ENCODE measurements around the gene MRPL34.

MRPL34 gene

DNA sequence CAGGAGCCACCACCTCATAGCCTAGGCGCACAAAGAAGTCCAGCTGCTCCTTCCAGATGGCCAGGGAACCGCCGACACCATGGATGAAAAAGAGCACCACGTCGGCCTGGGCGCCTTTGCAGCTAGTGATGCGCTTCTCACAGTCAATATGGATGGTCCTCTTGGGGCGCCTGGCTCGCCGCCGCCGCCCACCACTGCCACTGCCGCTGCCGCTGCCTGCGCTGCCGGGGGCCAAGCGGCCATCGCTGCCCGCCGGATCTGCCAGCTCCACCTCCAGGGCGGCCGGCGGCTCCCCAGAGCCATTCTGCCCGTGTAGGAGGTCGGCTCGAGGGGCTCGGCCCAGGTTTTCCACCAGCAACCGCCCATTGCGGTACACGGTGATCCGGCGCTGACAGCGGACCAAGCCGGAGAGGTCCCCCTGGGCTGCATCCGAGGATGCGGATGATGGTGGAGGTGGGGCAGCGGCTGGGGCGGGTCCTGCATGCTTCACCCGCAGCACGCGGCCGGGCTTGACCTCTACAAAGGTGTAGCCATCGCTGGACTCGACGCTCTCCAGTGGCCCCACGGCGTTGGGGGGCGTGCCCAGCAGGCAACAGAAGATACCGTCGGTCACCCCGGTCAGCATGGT lies 4.6 kb upstream of the MRPL34 start:
- Mint-ChIP-seq H3K27me3 (no peaks in the 10 kb centered on the region), H3K4me1 (peaks cover 44% of the 10 kb centered on the region), H3K9me3 (no peaks in the 10 kb centered on the region), H3K27ac (no peak overlapping the region), H3K4me3 (no peak overlapping the region)
- DNase-seq: no peak
- no peak for ATAC-seq

DNA sequence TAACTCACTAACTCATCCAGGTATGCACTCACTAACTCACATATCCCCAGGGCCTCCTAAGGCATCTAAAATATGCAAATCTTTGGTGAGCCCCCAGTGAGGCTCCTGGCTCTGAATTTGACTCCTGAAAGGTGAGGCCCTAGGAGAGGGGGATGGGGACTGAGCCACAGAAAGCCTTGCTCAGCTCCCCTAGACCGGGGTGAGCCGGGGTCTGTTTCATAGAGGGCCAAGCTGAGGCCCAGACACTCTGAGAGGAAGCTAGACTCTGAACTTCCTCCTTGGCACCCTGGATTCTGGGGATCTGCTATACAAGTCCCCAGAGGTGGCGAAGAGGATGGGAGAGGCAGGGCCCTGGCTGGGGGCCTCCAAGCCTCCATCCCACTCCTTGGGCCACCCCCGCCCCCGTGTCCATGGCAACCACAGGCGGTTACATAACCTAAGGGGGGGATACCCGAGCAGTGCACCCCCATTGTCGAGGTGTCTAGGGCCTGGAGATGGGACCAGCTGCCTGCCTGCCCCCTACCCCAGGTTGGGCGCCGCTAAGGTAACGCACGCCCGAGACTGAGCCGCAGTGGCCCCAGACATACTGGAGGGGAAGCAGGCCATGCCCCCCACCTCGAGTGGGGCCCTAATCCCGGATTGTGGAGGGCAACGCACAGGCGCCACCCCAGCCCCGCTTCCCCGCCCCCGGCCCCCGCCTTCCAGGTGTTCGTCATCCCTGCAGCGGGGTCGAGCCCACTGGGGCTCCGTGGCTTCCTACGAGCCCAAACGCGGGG lies 3.1 kb upstream of the MRPL34 start:
- no peak overlapping the region for H3K27ac Mint-ChIP-seq
- ATAC-seq (no peak), DNase-seq (peak in 1 of 2 donors; percentile 32)
- H3K9me3 Mint-ChIP-seq: no peaks in the 10 kb centered on the region
- H3K27me3 Mint-ChIP-seq: no peaks in the 10 kb centered on the region
- peak overlapping the region; percentile 68 to 79 for H3K4me3 Mint-ChIP-seq
- H3K4me1 Mint-ChIP-seq: peaks cover 49% of the 10 kb centered on the region

DNA sequence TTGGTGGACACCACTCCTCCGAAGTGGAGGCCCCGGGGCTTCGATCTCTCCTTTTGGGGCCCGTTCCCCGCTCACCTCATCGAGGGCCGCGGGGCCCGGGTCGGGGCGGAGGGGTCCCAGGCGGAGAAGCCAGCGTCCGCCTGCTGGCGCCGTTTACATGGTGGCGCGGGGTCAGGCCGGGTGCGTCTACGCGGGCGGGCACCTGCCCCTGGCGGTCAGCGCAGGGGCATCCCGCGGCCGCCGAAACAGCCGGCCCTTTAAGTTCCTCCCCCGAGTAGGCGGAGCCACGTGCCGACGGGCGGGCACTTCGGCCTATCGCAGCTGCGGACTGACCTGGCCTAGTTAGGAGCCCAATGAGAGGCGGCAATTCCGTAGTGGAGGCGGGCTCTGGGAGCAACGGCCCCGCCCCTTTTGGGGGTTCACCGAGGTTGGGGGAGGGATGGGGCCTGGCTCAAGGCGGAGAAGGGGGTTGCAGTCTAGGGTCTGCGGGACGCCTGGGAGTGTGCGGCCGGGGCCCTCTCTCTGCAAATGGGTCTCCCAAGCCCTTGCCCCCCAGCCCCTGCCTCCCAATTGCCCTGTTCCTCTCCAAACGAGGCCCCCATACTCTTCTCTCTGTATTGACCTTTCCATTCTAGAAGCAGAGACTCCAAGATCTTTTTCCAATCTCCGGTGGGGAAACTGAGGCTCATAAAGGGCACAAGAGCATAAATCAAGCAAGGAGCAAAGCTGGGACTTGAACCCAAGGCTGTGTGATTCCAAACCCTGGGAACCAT lies 2.3 kb upstream of the MRPL34 start, which contains the start of gene ABHD8:
TSS of gene ABHD8 (minus strand) at position 259 of the 773 bp plus-strand sequence. CDS start 1,809 bp downstream, outside the sequence.
- Mint-ChIP-seq H3K27ac (peak within 1 kb of the TSS in 1 of 2 donors; percentile 63), H3K4me3 (peak within 1 kb of the TSS; percentile 68 to 79), H3K4me1 (peaks cover 55% of the 10 kb centered on the region), H3K9me3 (no peaks in the 10 kb centered on the region), H3K27me3 (no peaks in the 10 kb centered on the region)
- peak; percentile 93 to 97 for DNase-seq
- ATAC-seq: peak; percentile 78

DNA sequence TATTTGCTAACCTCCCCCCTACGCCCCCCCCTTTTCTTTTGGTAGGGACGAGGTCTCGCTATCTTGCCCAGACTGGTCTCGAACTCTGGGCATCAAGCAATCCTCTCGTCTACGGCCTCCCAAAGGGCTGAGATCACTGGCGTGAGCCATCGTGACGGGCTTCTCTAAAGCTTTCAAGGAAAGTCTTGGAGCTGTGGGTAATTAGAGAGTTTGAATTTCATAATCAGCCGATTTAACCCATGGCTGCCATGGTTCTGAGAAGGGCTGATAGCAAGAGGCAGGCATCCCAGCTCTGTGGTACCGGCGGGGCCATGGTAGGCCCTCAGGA lies 1.8 kb upstream of the MRPL34 start:
- H3K4me1 Mint-ChIP-seq: peaks cover 57% of the 10 kb centered on the region
- ATAC-seq: no peak
- no peaks in the 10 kb centered on the region for H3K27me3 Mint-ChIP-seq
- no peak overlapping the region for H3K27ac Mint-ChIP-seq
- H3K9me3 Mint-ChIP-seq: no peaks in the 10 kb centered on the region
- H3K4me3 Mint-ChIP-seq: peak overlapping the region; percentile 68 to 79
- DNase-seq: no peak

DNA sequence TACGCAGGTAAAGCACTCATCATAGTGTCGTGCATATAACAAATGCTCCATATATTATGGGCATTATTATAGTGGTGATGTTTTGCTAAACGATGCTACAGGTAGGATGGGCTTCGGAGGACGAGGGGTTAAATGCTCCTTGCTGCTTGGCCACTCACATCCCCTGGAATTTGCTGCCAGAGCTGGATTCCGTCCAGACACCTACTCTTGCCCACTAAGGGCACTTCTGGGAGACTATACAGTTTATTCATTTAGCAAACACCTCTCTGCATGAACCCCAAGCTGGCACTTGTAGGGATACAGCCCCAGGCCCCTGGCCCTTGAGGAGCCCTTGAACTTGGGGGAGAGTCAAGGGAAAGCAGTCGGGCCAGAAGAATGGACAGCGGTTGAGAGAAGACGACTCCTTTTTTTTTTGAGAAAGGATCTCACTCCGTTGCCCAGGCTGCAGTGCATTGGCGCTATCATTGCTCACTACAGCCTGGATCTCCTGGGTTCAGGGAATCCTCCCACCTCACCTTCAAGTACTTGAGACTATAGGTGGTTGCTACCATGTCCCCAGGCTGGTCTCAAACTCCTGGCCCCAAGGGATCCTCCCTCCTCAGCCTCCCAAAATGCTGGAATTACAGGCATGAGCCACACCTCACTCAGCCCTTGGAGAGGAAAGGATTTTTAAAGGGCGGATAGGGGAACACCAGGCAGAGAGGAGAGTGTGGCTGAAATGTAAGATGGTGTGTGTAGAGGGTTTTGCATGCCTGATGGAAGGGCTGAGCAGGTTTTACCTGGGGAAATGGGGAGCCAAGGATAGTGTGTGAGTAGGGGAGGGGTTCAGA lies 1.1 kb upstream of the MRPL34 start:
- Mint-ChIP-seq H3K4me3 (peak overlapping the region; percentile 88 to 91), H3K4me1 (peaks cover 64% of the 10 kb centered on the region), H3K9me3 (no peaks in the 10 kb centered on the region), H3K27ac (peak overlapping the region in 1 of 2 donors; percentile 23), H3K27me3 (no peaks in the 10 kb centered on the region)
- DNase-seq: no peak
- no peak for ATAC-seq

DNA sequence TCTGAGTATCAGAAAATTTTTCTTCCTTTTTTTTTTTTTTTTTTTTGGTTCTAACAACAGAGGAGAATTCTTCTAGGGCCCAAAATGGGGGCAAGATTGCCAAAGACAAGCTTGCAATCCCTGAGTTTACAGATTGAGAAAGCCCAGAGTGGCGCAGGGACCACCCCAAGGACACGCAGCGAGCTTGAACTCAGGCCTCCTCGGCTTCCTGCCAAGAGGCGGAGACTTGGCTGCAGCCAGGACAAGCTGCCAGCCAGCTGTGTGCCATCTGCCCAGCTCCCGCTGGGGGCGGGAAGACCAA lies 506 bp upstream of the MRPL34 start:
- no peak for DNase-seq
- no peaks in the 10 kb centered on the region for H3K9me3 Mint-ChIP-seq
- ATAC-seq: no peak
- H3K27ac Mint-ChIP-seq: peak overlapping the region in 1 of 2 donors; percentile 97
- peak overlapping the region; percentile 88 to 91 for H3K4me3 Mint-ChIP-seq
- H3K4me1 Mint-ChIP-seq: peaks cover 66% of the 10 kb centered on the region
- H3K27me3 Mint-ChIP-seq: no peaks in the 10 kb centered on the region

DNA sequence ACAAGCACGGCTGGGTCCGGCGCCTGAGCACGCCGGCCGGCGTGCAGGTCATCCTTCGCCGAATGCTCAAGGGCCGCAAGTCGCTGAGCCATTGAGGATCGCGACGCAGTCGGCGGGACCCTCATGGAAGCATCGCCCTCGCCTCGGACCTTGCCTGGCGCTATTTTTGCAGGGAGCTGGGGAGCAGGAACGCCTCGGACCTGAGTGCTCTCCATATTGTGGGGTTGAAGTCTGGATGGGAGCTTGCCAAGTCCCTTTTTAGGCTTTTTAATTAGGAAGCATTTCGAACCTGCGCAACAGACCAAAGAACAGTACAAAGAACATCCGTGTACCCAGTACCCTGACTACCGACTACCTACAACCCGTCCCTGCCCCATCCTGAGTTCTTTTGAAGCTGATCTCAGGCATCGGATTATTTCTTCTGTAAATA lies 628 bp downstream of the MRPL34 start:
- Mint-ChIP-seq H3K27me3 (no peaks in the 10 kb centered on the region), H3K27ac (peak overlapping the region; percentile 86 to 97), H3K9me3 (no peaks in the 10 kb centered on the region), H3K4me3 (peak overlapping the region; percentile 88 to 91), H3K4me1 (peaks cover 76% of the 10 kb centered on the region)
- DNase-seq: no peak
- ATAC-seq: no peak

DNA sequence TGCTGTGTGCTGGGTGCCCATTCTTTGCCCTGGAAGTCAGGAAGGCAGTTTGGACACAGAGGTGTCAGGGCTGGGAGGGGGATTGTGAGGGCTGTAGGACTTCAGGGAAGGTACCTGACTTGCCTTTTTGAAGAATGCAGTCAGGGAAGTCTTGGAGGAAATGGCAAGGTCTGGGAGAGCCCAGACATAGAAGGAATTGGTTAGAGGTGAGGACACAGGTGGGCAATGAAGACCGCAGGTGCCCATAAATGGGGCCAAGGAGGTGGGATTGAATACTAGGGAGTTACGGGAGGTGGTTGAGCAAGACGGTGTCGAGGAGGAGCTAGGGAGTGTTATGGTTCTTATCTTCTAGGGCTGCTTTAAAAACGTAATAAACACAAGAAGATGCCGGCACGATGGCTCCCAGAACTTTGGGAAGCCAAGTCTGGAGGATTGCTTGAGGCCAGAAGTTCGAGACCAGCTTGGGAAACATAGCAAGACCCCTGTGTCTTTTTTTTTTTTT lies 2.3 kb downstream of the MRPL34 start:
- Mint-ChIP-seq H3K9me3 (no peaks in the 10 kb centered on the region), H3K4me3 (peak overlapping the region; percentile 25 to 39), H3K27ac (no peak overlapping the region), H3K4me1 (peaks cover 76% of the 10 kb centered on the region), H3K27me3 (no peaks in the 10 kb centered on the region)
- DNase-seq: no peak
- ATAC-seq: no peak

DNA sequence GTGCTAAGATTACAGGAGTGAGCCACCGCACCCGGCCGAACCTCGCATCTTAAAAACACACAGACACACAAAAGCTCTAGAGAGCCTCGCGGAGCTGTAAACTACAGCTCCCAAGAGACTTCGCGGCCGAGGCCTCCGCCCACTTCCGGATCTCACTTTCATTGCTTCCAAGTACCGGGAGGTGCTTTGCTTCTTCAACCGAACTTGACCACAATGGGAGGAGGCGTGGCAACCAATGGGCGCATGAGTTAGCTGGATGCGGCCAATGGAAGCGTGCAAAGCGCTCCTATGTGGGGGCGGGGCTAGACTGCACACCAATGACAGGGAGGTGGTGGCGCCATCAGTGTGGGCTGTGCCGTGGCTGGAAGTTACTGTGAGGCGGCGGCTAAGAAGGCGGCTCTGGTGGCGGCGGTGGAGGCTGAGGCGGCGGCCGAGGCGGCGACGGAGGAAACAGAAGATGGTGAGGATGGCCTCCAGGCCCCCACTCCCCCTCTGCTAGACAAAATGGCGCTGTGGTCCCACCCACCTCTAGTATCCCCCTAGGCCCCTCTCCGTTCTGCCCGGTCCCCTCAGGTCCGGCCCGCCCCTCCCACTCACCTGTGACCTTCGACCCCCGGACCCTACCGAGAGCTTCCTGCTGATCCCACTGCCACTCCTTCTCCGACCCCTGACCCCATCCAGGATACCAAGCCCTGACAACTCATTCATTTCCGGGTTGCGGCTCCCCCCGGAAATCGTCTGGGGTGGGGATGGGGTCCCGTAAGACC lies 3.7 kb downstream of the MRPL34 start, which contains the start of gene DDA1:
TSS of gene DDA1 (plus strand) at position 366 of the 767 bp plus-strand sequence. CDS start at position 458, 92 bp downstream.
- H3K4me3 Mint-ChIP-seq: peak within 1 kb of the TSS; percentile 98 to 99
- no peaks in the 10 kb centered on the region for H3K9me3 Mint-ChIP-seq
- peak within 1 kb of the TSS; percentile 98 to 99 for H3K27ac Mint-ChIP-seq
- ATAC-seq: peak; percentile 82
- DNase-seq: peak; percentile 98 to 99
- no peaks in the 10 kb centered on the region for H3K27me3 Mint-ChIP-seq
- peaks cover 70% of the 10 kb centered on the region for H3K4me1 Mint-ChIP-seq

DNA sequence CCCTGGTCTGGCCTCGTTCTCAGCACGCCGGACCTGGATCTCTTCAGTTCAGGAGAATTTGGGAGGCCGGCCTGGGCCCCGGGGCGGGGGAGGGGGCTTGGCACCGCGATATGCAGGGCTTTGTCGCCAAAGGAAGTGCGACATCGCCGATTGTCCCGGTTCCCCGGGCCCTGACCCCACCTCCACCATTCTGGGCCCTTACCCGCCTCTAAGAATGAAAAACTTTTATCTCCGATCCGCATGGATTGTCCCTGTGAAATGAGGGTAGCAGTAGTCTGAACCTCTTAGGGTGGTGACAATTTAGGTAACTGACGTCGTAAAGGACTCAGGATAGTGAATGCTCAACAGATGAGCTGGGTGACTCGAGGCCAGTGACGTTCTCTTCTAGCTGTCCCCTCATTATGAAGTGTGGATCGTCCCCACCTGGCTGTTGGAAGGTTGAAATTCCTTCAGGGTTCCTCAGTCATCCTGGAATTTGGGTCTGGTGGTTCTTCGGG lies 4.3 kb downstream of the MRPL34 start:
- H3K9me3 Mint-ChIP-seq: no peaks in the 10 kb centered on the region
- ATAC-seq (no peak), DNase-seq (no peak)
- H3K4me3 Mint-ChIP-seq: peak overlapping the region; percentile 98 to 99
- no peaks in the 10 kb centered on the region for H3K27me3 Mint-ChIP-seq
- peak overlapping the region; percentile 98 to 99 for H3K27ac Mint-ChIP-seq
- peaks cover 65% of the 10 kb centered on the region for H3K4me1 Mint-ChIP-seq

DNA sequence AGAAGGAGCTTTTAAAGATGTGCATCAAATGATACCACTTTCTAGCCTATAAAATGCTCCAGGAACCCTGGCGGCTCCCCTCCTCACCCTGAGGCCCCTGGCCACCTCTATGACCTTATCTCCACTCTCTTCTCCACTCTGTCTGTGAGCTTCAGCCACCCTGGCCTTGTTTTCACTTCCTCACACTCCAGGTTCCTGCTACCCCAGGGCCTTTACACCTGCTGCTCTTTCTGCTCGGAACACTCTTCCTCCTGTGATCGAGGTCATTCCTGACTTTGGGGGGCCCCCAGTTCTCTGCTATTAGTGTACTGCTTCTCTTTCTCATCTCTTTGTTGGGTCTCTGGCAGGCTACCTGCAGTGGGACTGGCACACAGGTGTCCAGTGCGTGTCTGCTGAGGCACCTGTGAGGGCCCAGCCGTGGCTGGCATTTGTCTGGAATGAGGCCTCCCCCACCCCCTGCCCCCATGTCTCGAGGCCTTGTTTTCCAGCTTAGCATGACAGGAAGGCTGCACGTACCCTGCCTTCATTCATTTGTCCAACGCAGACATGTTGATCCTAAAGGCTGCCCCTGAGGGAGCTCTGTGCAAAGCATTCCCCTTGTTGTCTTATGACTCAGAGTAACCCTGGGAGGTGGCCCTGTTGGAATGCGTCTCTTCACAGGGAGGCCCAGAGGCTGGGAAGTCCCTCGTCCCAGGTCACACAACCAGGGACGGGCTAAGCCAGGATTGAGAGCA lies 6.0 kb downstream of the MRPL34 start:
- Mint-ChIP-seq H3K4me3 (peak overlapping the region; percentile 3 to 53), H3K9me3 (no peaks in the 10 kb centered on the region), H3K27ac (peak overlapping the region; percentile 48 to 69), H3K27me3 (no peaks in the 10 kb centered on the region), H3K4me1 (peaks cover 64% of the 10 kb centered on the region)
- ATAC-seq (no peak), DNase-seq (no peak)

DNA sequence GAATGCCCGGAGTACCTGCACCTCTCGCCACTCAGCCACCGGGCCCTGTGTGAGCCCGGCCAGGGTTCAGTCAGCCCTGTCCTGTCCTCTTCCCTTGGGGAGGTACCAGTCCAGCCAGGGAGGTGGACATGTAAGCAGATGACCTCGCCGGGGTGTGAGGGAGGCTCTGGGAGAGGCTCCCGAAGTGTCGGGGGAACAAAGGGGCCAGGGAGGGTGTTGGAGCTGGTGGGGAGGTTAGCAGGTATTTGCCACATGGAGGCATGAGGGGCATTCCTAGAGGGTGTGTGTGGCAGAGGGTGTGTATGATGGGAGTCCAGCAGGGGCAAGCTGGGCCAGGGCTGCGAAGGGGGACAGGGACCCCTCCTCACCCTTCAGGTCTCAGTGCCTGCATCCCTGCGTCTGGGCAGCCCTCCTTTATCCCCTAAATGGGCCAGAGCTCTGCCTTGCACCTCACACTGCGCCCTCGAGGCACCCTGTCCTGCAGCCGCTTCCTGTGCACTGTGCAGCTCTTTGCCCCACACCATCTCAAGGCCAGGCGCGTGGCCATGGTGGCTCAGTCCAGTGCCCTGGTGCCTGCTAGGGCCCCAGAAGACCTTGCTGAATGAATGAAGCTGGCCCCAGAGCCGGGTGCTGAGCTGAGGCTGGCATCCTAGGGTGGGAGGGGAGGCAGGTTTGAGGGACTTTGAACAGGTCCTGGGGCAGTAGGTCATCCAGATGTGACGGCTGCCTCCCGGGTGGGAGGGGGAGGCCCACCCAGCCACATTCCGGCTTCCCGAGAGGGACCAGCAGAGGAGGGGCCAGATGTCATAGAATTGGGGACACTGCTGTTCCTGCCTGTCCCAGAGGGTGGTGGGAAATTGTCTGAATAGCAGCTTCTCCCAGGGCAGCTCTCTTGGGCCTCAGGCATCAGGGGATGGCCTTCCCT lies 6.8 kb downstream of the MRPL34 start:
- Mint-ChIP-seq H3K27ac (peak overlapping the region; percentile 48 to 65), H3K9me3 (no peaks in the 10 kb centered on the region)

More for the DNA sequence above, 6.8 kb downstream of the MRPL34 start:
- peaks cover 56% of the 10 kb centered on the region for H3K4me1 Mint-ChIP-seq
- no peak for ATAC-seq
- no peak for DNase-seq
- H3K4me3 Mint-ChIP-seq: no peak overlapping the region
- no peaks in the 10 kb centered on the region for H3K27me3 Mint-ChIP-seq

Measured in stimulated activated naive CD8-positive, alpha-beta T cell treated with anti-CD3 and anti-CD28 coated beads, Interleukin-15, amount 100 ng/mL, for 72 hours (primary cell).